Measurements from ENCODE around the gene PODXL2.
"Not testable (repeated sequence)": the region's sequence is repeated elsewhere in the genome, so short reads cannot be mapped to it uniquely, and the experiment has no call there.

Gene PODXL2

GRCh38 chr3:127630811-127631714, 2.1 kb downstream of the PODXL2 start:
- peak; percentile 35 for DNase-seq (ENCODE audit: low spot score)

DNA sequence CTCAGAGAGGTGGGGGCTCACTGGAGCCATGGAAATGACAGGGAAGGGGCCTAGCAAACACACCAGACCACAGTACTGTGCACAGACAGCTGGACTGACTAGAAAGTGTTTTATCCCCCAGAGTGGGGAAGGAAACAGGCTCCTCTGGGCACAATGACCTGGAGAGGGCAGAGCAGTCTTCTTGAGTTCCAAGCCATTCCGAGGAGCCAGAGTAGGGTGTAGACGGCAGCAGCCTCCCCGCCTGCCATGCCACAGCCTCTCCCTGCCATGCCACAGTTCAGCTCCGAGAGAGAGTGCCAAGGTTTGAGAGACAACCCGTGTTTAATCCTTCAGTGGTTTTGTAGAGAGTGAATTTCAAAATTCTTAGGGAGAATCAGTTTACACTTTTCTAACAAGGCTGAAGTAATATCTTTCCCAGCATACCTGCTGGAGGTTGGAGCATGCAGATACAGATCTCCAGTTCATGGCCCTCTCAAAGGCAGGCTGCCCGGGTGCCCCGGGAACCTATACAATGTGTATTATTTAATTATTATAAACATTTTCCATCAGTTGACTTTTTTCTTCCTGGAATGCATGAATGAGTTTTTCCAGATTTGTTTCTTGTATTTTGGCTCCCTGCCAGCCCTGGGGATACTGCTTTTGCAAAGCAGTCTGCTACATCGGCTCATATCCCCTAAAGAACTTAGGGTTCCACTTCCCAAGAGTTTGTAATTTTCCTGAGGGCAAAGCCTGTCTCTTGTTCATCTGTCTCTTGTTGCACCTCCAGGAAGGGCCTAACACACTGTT, 3.2 kb downstream of the PODXL2 start:
- peak; percentile 49 for DNase-seq (ENCODE audit: low spot score)

GRCh38 chr3:127634653-127635052, 5.7 kb downstream of the PODXL2 start:
- DNase-seq (ENCODE audit: low spot score): no peak

DNA sequence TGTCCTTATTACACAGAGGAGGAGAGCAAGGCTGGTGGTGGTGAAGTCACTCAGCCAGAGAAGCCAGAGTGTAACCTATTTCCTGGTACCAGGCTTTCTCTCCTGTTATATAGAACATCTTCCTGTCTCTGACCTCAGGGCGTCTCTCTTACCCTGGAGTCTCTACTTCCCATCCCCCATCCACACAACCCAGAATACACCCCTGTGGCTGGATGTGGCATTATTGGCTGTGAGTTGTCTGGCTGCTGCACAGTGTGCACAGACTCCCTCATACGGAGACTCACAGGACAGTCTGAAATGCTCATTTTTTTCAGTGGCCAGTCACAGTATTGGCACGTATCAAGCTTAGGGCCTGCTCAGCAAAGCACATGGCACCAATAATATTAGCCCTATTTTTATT, 8.6 kb downstream of the PODXL2 start:
- peak; percentile 25 for DNase-seq (ENCODE audit: low spot score)

DNA sequence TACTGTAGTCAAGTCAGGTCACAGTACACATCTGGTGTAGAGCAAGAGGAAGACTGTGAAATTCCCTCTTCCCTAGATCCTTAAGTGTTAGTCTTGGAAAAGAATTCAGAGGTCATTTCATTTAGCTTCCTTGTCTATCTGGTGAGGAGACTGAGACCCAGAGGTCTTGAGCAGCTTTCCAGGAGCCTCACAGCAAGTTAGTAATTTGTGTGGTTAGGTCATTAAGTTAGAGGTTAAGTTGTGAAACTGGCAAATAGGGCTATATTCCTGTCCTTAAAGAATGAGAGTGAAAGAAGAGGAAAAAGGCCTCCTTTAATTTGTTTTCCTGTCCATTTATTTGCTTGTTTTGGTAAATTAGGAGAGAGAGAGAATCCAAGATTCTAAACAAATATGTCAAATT, 9.0 kb downstream of the PODXL2 start:
- DNase-seq (ENCODE audit: low spot score): no peak

DNA sequence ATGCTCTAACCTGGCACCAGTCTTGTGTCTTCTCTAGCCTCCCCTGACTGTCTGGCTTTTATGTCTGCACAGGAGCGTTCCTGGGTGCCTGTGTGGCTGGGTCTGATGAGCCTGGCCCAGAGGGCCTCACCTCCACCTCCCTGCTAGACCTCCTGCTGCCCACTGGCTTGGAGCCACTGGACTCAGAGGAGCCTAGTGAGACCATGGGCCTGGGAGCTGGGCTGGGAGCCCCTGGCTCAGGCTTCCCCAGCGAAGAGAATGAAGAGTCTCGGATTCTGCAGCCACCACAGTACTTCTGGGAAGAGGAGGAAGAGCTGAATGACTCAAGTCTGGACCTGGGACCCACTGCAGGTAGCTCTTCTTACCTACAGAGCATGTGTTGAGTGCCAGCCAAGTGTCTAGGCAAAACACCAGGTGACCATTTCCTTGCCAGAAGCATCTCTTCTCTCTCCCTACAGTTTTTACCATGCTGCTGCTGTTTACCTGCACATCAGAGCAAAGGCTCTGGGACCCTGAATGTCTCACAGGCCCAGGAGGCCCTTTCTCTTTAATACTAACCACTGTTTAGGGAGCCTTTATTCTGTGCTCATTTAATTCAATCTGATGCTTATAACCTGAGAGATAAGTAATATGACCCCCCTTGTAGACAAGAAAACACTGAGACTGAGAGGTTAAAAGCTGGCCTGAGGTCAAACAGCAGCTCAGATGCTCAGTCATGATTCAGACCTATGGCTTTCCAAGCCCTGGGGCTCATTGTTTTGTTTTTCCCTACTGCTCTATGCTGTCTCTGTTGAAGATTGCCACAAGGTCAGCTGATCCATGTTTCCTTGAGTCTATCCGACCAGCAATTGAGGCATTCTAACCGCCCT, 10.4 kb downstream of the PODXL2 start:
- DNase-seq (ENCODE audit: low spot score): peak; percentile 54

DNA sequence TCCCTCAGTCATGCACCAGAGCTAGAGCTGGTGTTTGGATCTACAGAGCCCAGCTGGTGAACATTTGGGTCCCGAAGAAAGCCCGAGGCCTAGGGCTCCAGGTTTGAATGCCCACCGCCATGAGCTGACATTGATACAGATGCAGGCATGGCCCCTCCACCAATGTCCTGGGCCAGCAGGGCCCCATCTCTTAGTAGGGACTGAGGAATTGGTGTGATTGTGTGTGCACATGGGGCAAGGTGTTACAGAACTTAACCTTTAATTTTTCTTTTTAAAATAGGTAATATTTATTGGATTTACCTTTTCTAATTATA, 11.0 kb downstream of the PODXL2 start:
- no peak for DNase-seq (ENCODE audit: low spot score)

GRCh38 chr3:127644641-127645370, 15.8 kb downstream of the PODXL2 start:
- DNase-seq (ENCODE audit: low spot score): no peak

GRCh38 chr3:127645371-127646015, 16.5 kb downstream of the PODXL2 start:
- DNase-seq (ENCODE audit: low spot score): no peak

DNA sequence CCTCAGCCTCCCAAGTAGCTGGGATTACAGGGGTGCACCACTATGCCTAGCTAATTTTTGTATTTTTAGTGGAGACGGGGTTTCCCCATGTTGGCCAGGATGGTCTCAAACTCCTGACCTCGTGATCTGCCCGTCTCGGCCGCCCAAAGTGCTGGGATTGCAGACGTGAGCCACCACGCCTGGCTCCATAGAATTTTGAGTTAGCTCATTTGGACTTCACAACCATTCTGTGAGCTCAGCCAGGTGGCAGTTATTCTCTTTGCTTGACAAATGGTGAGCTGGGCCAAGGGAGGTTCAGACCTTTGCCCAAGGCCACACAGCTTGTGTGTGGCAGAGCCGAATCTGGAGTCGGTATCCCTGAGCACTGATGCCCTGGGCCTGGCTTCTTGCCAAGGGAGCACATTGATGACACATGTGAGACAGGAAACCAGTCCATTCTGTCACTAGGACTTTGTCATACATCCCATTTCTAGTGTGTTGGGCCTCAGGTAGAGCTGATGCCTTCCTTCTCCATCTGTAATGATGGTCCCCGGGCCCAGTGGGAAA, 17.6 kb downstream of the PODXL2 start:
- DNase-seq (ENCODE audit: low spot score): peak; percentile 32

DNA sequence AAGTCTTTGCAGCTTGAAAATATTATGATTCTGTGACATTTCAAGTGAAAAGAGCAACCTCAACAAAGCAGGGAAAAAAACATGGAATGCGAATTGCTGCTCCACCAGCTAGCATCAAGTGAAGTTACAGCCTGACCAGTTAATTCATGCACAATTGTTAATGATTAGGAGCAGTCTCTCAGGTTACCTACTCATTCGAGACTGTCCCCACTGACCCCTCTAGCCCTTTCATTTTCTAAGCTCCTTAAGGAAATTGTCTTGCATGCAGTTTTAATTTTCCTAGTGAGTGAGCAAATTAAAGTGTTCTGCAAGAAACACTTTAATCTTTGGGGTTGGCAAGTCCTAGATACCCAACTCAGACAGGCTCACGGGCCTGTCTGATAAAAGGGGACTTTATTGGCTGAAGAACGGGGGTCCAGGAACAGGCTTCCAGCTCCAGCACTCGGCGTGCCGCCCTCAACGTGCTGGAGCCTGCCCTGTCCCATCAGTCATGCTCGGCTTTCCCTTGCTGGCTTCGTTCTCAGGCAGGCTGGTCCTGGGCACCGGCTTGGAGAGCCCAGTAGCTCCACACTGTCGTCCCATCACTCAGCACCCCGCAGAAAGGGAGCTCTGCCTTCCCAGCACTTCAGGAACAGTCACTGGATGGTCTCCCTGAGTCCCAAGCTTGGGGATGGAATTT, 18.3 kb downstream of the PODXL2 start:
- no peak for DNase-seq (ENCODE audit: low spot score)

DNA sequence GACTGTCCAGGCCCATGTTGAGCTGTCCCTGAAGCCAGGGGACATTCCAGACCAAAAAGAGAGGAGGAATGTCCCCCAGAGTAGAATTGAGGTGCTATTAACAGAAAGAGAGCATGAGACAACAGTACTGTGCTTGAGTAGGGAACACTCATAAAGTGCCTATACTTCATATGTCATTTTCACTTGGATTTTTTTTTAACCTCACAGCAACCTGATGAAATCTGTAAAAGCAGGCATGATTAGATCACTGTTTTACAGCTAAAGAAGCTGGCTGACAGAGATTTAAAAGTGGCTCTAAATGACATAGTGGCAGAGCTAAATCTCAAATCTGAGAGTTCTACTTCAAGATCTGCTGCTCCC, 18.8 kb downstream of the PODXL2 start:
- no peak for DNase-seq (ENCODE audit: low spot score)

DNA sequence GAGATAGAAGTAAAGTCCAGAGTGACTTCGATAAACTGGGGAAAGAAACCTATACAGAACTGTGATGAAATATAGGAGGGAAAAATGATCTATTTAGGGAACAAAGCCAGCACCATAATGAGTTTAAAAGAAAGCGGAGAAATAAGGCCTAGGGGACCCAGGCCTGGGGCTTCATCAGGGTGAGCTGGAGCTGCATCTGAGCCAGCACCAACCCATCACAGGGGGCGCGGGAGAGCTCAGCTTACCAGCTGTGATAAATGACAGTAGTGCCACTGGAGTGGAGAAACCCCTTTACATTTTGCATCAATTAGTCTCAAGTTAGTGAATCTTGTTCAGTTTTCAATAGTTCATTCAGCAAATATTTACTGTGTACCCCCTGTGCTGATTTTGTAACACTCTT, 21.3 kb downstream of the PODXL2 start:
- DNase-seq (ENCODE audit: low spot score): no peak

DNA sequence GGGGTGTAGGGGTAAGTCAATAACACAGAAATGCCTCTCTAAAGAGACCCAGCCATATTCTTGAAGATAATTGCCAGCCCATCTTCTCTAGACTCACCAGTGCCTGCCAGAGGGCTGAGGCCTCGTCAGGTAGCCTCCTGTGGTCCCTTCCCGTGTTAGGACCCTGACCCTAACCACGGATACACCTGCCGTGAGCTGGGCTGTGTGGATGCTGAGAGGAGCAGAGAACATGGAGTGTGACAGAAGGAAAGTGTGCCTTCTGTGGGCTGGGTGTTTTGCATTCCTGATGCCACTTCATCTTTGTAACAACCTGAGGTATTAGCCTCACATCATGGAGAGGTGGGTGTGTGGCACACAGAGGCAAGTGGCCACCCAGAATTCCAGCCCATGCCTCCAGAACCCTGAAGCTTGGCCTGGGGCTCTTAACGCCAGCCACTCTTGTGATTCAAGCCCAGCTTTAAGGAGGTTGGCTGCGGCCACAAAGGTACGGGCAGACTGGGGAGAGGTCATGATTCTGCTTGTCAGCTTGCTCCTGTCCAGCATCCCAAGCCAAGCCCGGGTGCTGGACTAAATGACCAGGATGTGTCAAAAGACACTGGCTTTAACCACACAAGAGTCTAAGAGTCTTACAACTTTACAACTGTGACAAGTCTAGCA, 22.7 kb downstream of the PODXL2 start:
- no peak for DNase-seq (ENCODE audit: low spot score)

GRCh38 chr3:127652246-127652995, 23.4 kb downstream of the PODXL2 start:
- peak; percentile 81 for DNase-seq (ENCODE audit: low spot score)

DNA sequence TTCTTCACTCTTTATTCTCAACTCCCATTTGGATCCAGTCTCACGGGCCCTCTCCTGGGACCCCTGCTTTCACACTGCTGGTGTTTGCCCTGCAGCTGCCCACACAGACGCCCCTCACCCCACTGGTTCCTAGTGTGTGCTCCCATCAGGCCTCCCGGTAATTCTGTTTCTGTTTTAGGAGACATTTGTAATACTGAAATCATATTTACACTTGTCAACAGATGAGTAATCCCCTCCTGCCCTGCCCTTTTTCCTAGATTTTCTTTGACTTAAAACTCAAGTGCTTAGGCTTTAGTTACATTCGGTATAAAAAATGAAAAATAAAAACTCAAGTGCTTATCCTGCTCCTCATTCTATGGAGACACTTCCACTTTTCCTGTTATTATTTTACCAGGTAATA, 25.4 kb downstream of the PODXL2 start:
- DNase-seq (ENCODE audit: low spot score): no peak

- DNase-seq (ENCODE audit: low spot score): not testable (repeated sequence)
Measured at GRCh38 chr3:127654993-127655392, 26.0 kb downstream of the PODXL2 start.

- DNase-seq (ENCODE audit: low spot score): no peak
Measured at GRCh38 chr3:127655641-127656040, 26.7 kb downstream of the PODXL2 start.

DNA sequence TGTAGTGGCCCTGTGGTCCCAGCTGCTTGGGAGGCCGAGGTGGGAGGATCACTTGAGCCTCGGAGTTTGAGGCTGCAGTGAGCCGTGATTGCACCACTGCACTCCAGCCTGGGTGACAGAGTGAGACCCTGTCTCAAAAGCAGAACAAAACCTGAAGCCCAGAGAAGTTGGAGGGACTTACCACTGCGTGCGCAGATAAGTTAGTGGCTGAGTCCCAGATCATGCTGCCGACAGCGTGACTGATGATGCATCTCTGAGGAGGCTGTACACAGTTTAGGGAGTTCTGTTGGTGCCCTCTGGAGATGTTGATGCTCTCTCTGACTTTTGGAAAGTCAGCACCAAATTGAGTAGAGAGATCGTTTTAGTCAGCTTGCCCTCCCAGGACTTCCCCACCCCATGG, 27.9 kb downstream of the PODXL2 start:
- DNase-seq (ENCODE audit: low spot score): no peak

All from cerebellar cortex (tissue), 1 donor.